ENCODE measurements around the gene JAK3. TPM values are rescaled to one million over a fixed set of nuclear protein-coding genes. Genes with fewer than 3 reads are reported as not detected.

The JAK3 gene
- total RNA-seq, 1 experiment from 2014 or later: not detected

DNA sequence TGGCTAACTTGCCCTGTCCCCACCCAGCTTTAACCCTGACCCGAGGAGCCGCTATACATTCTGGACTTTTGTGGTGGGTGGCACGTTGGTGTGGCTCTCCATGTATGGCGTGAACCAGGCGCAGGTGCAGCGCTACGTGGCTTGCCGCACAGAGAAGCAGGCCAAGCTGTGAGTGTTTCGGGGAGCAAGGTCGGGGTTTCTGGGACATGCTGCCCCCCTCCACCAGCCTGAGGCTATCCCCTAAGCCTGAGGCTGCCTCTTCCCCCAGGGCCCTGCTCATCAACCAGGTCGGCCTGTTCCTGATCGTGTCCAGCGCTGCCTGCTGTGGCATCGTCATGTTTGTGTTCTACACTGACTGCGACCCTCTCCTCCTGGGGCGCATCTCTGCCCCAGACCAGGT lies 29.9 kb upstream of the JAK3 start:
- no peak for DNase-seq
- intact Hi-C loops (cut with micrococcal nuclease; ENCODE audit: unreplicated experiment): no loop called here
- Mint-ChIP-seq H3K36me3 (ENCODE audit: insufficient read depth, unreplicated experiment) (no peaks in the 10 kb centered on the region), H3K9me3 (ENCODE audit: low read depth, unreplicated experiment) (no peaks in the 10 kb centered on the region), H3K4me3 (ENCODE audit: low read depth, unreplicated experiment) (no peak overlapping the region), H3K27ac (ENCODE audit: unreplicated experiment) (no peak overlapping the region), H3K4me1 (ENCODE audit: low read depth, unreplicated experiment) (no peaks in the 10 kb centered on the region), H3K27me3 (ENCODE audit: unreplicated experiment) (peaks cover 34% of the 10 kb centered on the region)
- BruUV-seq (replicated peaks): no TSS peak
- CTCF ChIA-PET: no interaction called here
- no peak for TF ChIP-seq CTCF (IDR thresholded peaks at IDR 0.05; ENCODE audit: unreplicated experiment)

DNA sequence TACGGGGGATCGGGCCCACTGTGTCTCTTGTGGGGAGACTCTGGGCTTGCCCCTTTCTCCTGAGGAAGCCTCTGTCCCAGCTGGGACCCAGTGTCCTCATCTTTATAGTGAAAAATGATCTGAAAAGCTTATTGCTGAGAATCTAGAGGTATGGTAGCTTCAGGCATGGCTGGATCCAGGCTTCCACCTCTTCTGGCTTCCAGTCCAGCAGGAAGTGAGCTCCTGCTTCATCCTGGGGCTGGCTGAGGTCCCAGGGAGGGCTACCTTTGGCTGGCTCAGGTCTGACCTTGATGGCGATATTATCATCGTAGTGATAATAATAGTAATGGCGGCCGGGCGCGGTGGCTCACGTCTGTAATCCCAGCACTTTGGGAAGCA lies 27.0 kb upstream of the JAK3 start:
- H3K27me3 Mint-ChIP-seq (ENCODE audit: unreplicated experiment): peaks cover 12% of the 10 kb centered on the region
- intact Hi-C loops (cut with micrococcal nuclease; ENCODE audit: unreplicated experiment): no loop called here
- no peak for DNase-seq
- H3K4me1 Mint-ChIP-seq (ENCODE audit: low read depth, unreplicated experiment): no peaks in the 10 kb centered on the region
- BruUV-seq (replicated peaks): no TSS peak
- TF ChIP-seq CTCF (IDR thresholded peaks at IDR 0.05; ENCODE audit: unreplicated experiment): no peak
- CTCF ChIA-PET: no interaction called here
- H3K4me3 Mint-ChIP-seq (ENCODE audit: low read depth, unreplicated experiment): no peak overlapping the region
- H3K27ac Mint-ChIP-seq (ENCODE audit: unreplicated experiment): no peak overlapping the region
- no peaks in the 10 kb centered on the region for H3K36me3 Mint-ChIP-seq (ENCODE audit: insufficient read depth, unreplicated experiment)
- no peaks in the 10 kb centered on the region for H3K9me3 Mint-ChIP-seq (ENCODE audit: low read depth, unreplicated experiment)

- BruUV-seq (replicated peaks): no TSS peak
- intact Hi-C loops (cut with micrococcal nuclease; ENCODE audit: unreplicated experiment): no loop called here
Observed at GRCh38 chr19:17873786-17874757, 26.3 kb upstream of the JAK3 start.

DNA sequence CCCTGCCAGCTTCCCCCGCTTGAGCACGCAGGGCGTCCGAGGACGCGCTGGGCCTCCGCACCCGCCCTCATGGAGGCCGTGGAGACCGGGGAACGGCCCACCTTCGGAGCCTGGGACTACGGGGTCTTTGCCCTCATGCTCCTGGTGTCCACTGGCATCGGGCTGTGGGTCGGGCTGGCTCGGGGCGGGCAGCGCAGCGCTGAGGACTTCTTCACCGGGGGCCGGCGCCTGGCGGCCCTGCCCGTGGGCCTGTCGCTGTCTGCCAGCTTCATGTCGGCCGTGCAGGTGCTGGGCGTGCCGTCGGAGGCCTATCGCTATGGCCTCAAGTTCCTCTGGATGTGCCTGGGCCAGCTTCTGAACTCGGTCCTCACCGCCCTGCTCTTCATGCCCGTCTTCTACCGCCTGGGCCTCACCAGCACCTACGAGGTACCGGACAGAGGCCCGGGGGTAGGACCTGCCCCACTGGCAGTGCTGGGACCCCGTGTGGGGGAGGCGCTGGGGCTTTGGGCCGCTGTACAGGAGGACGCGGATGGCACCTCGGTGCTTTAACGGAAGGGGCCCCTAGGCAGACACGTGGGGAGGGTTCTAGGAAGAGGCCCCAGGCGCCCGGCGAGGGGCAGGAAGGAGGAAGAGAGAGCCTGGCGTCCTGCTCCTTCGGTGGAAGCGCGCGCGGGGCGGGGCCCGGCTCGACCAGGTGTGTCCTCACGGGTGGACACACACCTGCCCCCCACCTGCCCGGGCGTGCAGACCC lies 24.6 kb upstream of the JAK3 start:
- no peak overlapping the region for H3K4me3 Mint-ChIP-seq (ENCODE audit: low read depth, unreplicated experiment)
- H3K4me1 Mint-ChIP-seq (ENCODE audit: low read depth, unreplicated experiment): no peaks in the 10 kb centered on the region
- H3K27me3 Mint-ChIP-seq (ENCODE audit: unreplicated experiment): peaks cover 12% of the 10 kb centered on the region
- no peaks in the 10 kb centered on the region for H3K36me3 Mint-ChIP-seq (ENCODE audit: insufficient read depth, unreplicated experiment)
- intact Hi-C loops (cut with micrococcal nuclease; ENCODE audit: unreplicated experiment): no loop called here
- H3K27ac Mint-ChIP-seq (ENCODE audit: unreplicated experiment): no peak overlapping the region
- no peak for DNase-seq
- BruUV-seq (replicated peaks): no TSS peak
- no peak for TF ChIP-seq CTCF (IDR thresholded peaks at IDR 0.05; ENCODE audit: unreplicated experiment)
- CTCF ChIA-PET: interaction anchor here (4.7 kb wide), 1 partner anchor 60 kb away, joined by 51 read pairs; the partner anchor contains the start of gene CCDC124
- H3K9me3 Mint-ChIP-seq (ENCODE audit: low read depth, unreplicated experiment): no peaks in the 10 kb centered on the region

More at GRCh38 chr19:17873786-17874757, 26.3 kb upstream of the JAK3 start:
- Mint-ChIP-seq H3K9me3 (ENCODE audit: low read depth, unreplicated experiment) (no peaks in the 10 kb centered on the region), H3K27ac (ENCODE audit: unreplicated experiment) (no peak overlapping the region), H3K4me3 (ENCODE audit: low read depth, unreplicated experiment) (no peak overlapping the region), H3K36me3 (ENCODE audit: insufficient read depth, unreplicated experiment) (no peaks in the 10 kb centered on the region), H3K4me1 (ENCODE audit: low read depth, unreplicated experiment) (no peaks in the 10 kb centered on the region), H3K27me3 (ENCODE audit: unreplicated experiment) (peaks cover 12% of the 10 kb centered on the region)
- TF ChIP-seq CTCF (IDR thresholded peaks at IDR 0.05; ENCODE audit: unreplicated experiment): no peak
- CTCF ChIA-PET: no interaction called here
- DNase-seq: peak; percentile 28
